ENCODE measurements around the gene ARSG. TPM values are rescaled to one million over a fixed set of nuclear protein-coding genes. Genes with fewer than 3 reads are reported as not detected.

Gene ARSG
- total and polyA plus RNA-seq, 2 of the 8 experiments (the other 6 are each of a cell fraction or from before 2014, with no cell fraction given), result 3.3 to 4.0 TPM

GRCh38 chr17:68249354-68249765, 41.9 kb upstream of the ARSG start:
- Histone ChIP-seq H3K18ac (ENCODE audit: extremely low read depth, low read length) (no peak overlapping the region), H3K4me2 (ENCODE audit: insufficient read depth in 1 of 2, low read depth in 2 of 2, low read length in 2 of 2) (no peak overlapping the region; a peak in 1 of 4 replicates), H3K36me3 (ENCODE audit: control insufficient read depth in 2 of 4, insufficient read depth in 4 of 4, low read length in 3 of 4) (peaks cover 0 to 9% (median 0%) of the 10 kb centered on the region in 4 experiments; a peak in 3 of 8 replicates), H4K8ac (ENCODE audit: extremely low read depth, insufficient read depth, low read length) (no peak overlapping the region), H3K79me1 (ENCODE audit: low read depth, low read length) (no peaks in the 10 kb centered on the region), H3K14ac (ENCODE audit: insufficient read length) (no peak overlapping the region), H3K4me1 (replicated peaks in 1 of 4; ENCODE audit: control insufficient read depth in 3 of 4, insufficient read depth in 4 of 4, low read length in 3 of 4) (no peaks in the 10 kb centered on the region; a peak in 2 of 7 replicates), H2BK20ac (ENCODE audit: low read length) (no peak overlapping the region), H3K27ac (ENCODE audit: low read depth, low read length) (no peak overlapping the region), H3K27me3 (replicated peaks in 1 of 4; ENCODE audit: control insufficient read depth in 3 of 4, extremely low read depth in 1 of 4, insufficient read depth in 3 of 4, low read length in 3 of 4) (no peaks in the 10 kb centered on the region), H2AK5ac (ENCODE audit: low read depth, low read length) (no peak overlapping the region), H3K56ac (replicated peaks; ENCODE audit: insufficient read length, low read depth, low read length) (no peak overlapping the region), H3K9ac (replicated peaks in 1 of 4; ENCODE audit: extremely low read depth in 1 of 4, low read depth in 3 of 4, low read length in 3 of 4) (no peak overlapping the region), H2BK120ac (replicated peaks; ENCODE audit: low read depth, low read length) (no peak overlapping the region), H3K4me3 (ENCODE audit: extremely low read depth in 1 of 4, insufficient read depth in 2 of 4, low read depth in 3 of 4, low read length in 4 of 4) (no peak overlapping the region), H4K20me1 (replicated peaks in 1 of 2; ENCODE audit: control insufficient read depth in 1 of 2, insufficient read depth in 2 of 2, low read length in 2 of 2) (no peaks in the 10 kb centered on the region), H3K23ac (ENCODE audit: insufficient read length) (no peak overlapping the region), H3K9me3 (ENCODE audit: insufficient read depth in 2 of 2, low read depth in 1 of 2, low read length in 1 of 2) (no peaks in the 10 kb centered on the region), H3K4ac (replicated peaks; ENCODE audit: insufficient read length, low read depth, low read length) (no peak overlapping the region), H4K91ac (replicated peaks; ENCODE audit: insufficient read length, low read length) (no peak overlapping the region), H2BK5ac (ENCODE audit: low read depth, low read length) (no peak overlapping the region), H3K79me2 (ENCODE audit: control insufficient read depth in 1 of 2, insufficient read depth in 2 of 2, low read length in 2 of 2) (no peaks in the 10 kb centered on the region), H3K23me2 (ENCODE audit: low read depth, low read length) (peaks cover 2% of the 10 kb centered on the region; the same call in 1 of the 2 replicates), H4K5ac (ENCODE audit: insufficient read length, low read depth, low read length) (no peak overlapping the region), H2BK12ac (ENCODE audit: low read depth, low read length) (no peak overlapping the region), H2BK15ac (ENCODE audit: low read length) (no peak overlapping the region), H2AFZ (ENCODE audit: low read length) (no peak overlapping the region)
- 87% methylated on average over 7 of the region's 7 CpGs; no CpG with 5 or more reads in 1 of the 2 experiments for WGBS, 2 experiments (ENCODE audit: extremely low coverage in 1 of 2, insufficient coverage in 1 of 2, insufficient read length in 1 of 2, insufficient replicate concordance in 2 of 2, low coverage in 1 of 2, low lambda C conversion rate in 2 of 2, missing lambda C conversion rate in 1 of 2)
- DNase-seq (ENCODE audit: low read depth in 1 of 2, low spot score in 2 of 2) (no peak), FAIRE-seq (no peak)
- POLR2A ChIA-PET (ENCODE audit: partially characterized antibody), result interaction anchor here (0.6 to 3.0 kb wide), 5 partner anchors 16 to 234 kb away, joined by 3 to 10 read pairs (median 3); no protein-coding TSS in a partner anchor
- CTCF ChIA-PET (ENCODE audit: partially characterized antibody), result interaction anchor here (0.6 to 3.6 kb wide), 7 partner anchors 15 to 892 kb away, joined by 3 to 18 read pairs (median 5); no protein-coding TSS in a partner anchor
- TF ChIP-seq TBP (IDR thresholded peaks at IDR 0.05; ENCODE audit: low read depth, low read length), result no peak
- no peak for TF ChIP-seq CHD2 (IDR thresholded peaks at IDR 0.05; ENCODE audit: low read length)
- no peak for TF ChIP-seq GTF2F1 (IDR thresholded peaks at IDR 0.05; ENCODE audit: borderline replicate concordance, low read depth, low read length)
- no peak for TF ChIP-seq RNF2 (IDR thresholded peaks at IDR 0.05; ENCODE audit: borderline replicate concordance, low read depth, low read length, missing control alignments, poor library complexity, severe bottlenecking)
- no peak for TF ChIP-seq HDAC6 (IDR thresholded peaks at IDR 0.05; ENCODE audit: low read depth, low read length)
- TF ChIP-seq PHF8 (conservative IDR thresholded peaks at IDR 0.05; ENCODE audit: low read depth, low read length), result no peak
- no peak for TF ChIP-seq SRF (IDR thresholded peaks at IDR 0.05; ENCODE audit: low read depth, low read length)
- TF ChIP-seq SIN3A (conservative IDR thresholded peaks at IDR 0.05 in 1 of 2, IDR thresholded peaks at IDR 0.05 in 1 of 2; ENCODE audit: low read depth in 1 of 2, low read length in 2 of 2), result no peak
- TF ChIP-seq ATF2 (IDR thresholded peaks at IDR 0.05; ENCODE audit: low read length), result no peak
- TF ChIP-seq YY1 (IDR thresholded peaks at IDR 0.05; ENCODE audit: low read depth, low read length), result no peak
- no peak for TF ChIP-seq KDM5A (IDR thresholded peaks at IDR 0.05; ENCODE audit: low read length)

Data from H1 (cell line).